Astrocyte (in vitro differentiated cells and primary cell): ENCODE data around the gene MICAL3.

ENCODE experiments used
- CTCF ChIP-seq: IDR thresholded peaks from 2 replicates; pipeline ENCODE4 v1.5.1; 2011; ENCODE audit warnings: low read depth, mild to moderate bottlenecking, inconsistent platforms, low read length, moderate library complexity; ENCODE audit not compliant: insufficient read depth
- EZH2 ChIP-seq: IDR thresholded peaks from 2 replicates; pipeline ENCODE4 v1.6.1; 2012; ENCODE audit warnings: mild to moderate bottlenecking, low read length, inconsistent platforms; ENCODE audit not compliant: insufficient read depth

DNA sequence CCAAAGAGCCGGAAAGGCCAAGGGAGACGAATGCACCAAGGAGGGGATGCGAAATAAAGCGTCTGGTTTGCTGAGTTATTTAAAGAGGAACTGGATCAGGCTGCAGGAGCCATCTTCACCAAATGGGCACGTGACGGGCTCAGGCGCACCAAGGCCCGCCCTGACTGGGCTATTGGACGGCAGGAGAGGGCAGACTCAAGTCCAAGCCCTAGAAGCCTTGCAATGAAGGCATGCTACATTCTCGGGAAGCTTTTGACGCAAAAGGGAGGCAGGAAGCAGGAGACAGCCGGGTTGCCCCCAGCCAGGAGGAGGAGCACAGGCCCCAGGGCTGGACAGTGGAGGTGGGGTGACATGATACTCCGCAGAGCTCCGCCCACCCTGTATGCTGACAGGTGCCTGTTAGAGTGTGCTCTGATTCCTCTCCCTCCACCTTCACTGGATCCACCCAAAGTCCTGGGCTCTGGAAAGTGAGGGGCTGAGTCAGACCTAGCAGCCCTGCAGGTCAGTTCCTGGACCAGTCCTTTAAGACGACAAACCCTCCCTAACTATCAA is 208.6 kb downstream of the MICAL3 start:
- TF ChIP-seq CTCF (no peak), EZH2 (no peak)
